CD4-positive, alpha-beta memory T cell (primary cell): Measurements from ENCODE around the gene ASB12. TPM values are rescaled to one million over a fixed set of nuclear protein-coding genes. Genes with fewer than 3 reads are reported as not detected.

Experiments used
- CTCF ChIA-PET: fragments of 350-600 bp; sonication (Branson Sonifier 250); formaldehyde crosslinking; loops from one replicate; lab custom pipeline; 2021; ENCODE audit warnings: inconsistent platforms; ENCODE audit not compliant: partially characterized antibody; lab: Charles Lee
- POLR2A ChIA-PET: fragments of 350-600 bp; sonication (Branson Sonifier 250); formaldehyde crosslinking; loops from one replicate; lab custom pipeline; 2021; ENCODE audit not compliant: partially characterized antibody; lab: Charles Lee
- DNase-seq, 5 donors: peaks; one replicate each; pipeline versions ENCODE4 v3.0.0 to v3.0.0-alpha.2; 2020 to 2022; ENCODE audit warnings: mixed read lengths in 1 of 5
- H3K27ac ChIP-seq: one replicate; pipeline ENCODE4 v1.7.0; 2013; ENCODE audit warnings: low read depth, low read length
- H3K27me3 ChIP-seq: 2 replicates; pipeline ENCODE4 v1.7.0; 2013; ENCODE audit warnings: mild to moderate bottlenecking, low read length, moderate library complexity; ENCODE audit not compliant: insufficient read depth
- H3K36me3 ChIP-seq: 2 replicates; pipeline ENCODE4 v1.7.0; 2013; ENCODE audit warnings: mild to moderate bottlenecking, low read length, moderate library complexity; ENCODE audit not compliant: insufficient read depth
- H3K4me1 ChIP-seq: 2 replicates; pipeline ENCODE4 v1.7.0; 2013; ENCODE audit warnings: mild to moderate bottlenecking, low read length, moderate library complexity; ENCODE audit not compliant: insufficient read depth
- H3K4me3 ChIP-seq, 2 donors: one replicate each; pipeline ENCODE4 v1.7.0; 2013; ENCODE audit warnings: low read length in 2 of 2, mild to moderate bottlenecking in 1 of 2
- H3K9me3 ChIP-seq, 2 donors: one replicate each; pipeline ENCODE4 v1.7.0; 2013; ENCODE audit warnings: low read length in 2 of 2, control low read depth in 1 of 2; ENCODE audit not compliant: control insufficient read depth in 1 of 2
- H3K27ac Mint-ChIP-seq, 7 donors: one replicate each; pipeline ENCODE4 v1.8.0; 2020 to 2021; ENCODE audit warnings: mixed read lengths in 7 of 7, mild to moderate bottlenecking in 6 of 7, inconsistent platforms in 3 of 7, moderate library complexity in 3 of 7
- H3K27me3 Mint-ChIP-seq, 2 donors: one replicate each; pipeline ENCODE4 v1.8.0; 2020 to 2021; ENCODE audit warnings: mixed read lengths in 2 of 2
- H3K36me3 Mint-ChIP-seq, 2 donors: one replicate each; pipeline ENCODE4 v1.8.0; 2020 to 2021; ENCODE audit warnings: mixed read lengths in 2 of 2, inconsistent platforms in 1 of 2, mild to moderate bottlenecking in 1 of 2
- H3K4me1 Mint-ChIP-seq, 4 donors: one replicate each; pipeline ENCODE4 v1.8.0; 2020 to 2021; ENCODE audit warnings: mixed read lengths in 4 of 4, mild to moderate bottlenecking in 1 of 4
- H3K4me3 Mint-ChIP-seq, 8 donors: one replicate each; pipeline ENCODE4 v1.8.0; 2020 to 2021; ENCODE audit warnings: mixed read lengths in 8 of 8, mild to moderate bottlenecking in 7 of 8, moderate library complexity in 6 of 8, inconsistent platforms in 3 of 8
- H3K9me3 Mint-ChIP-seq, 8 donors: one replicate each; pipeline ENCODE4 v1.8.0; 2020 to 2021; ENCODE audit warnings: mixed read lengths in 8 of 8, mild to moderate bottlenecking in 5 of 8, inconsistent platforms in 3 of 8, moderate library complexity in 1 of 8
- intact Hi-C: fragments of 100-400 bp; cut with micrococcal nuclease; formaldehyde crosslinking; loops from one replicate; pipeline ENCODE4 v1.15.1; 2023
- polyA plus RNA-seq, 2 donors: library from polyadenylated mRNA; unstranded; fragments of 300-500 nt; fragmentation: Illumina TruSeq; gene quantifications; one replicate each; pipeline ENCODE4 v1.2.3, GENCODE V29; 2021
- total RNA-seq, 2 experiments: library from RNA; stranded (reverse); gene quantifications; one replicate each; pipeline ENCODE4 v1.2.3, GENCODE V29; 2021

Gene ASB12
- total and polyA plus RNA-seq, 4 experiments from 2014 or later = 0.45 TPM; not detected in 3

- Histone ChIP-seq H3K9me3 (no peaks in the 10 kb centered on the region), H3K4me1 (peaks cover 15% of the 10 kb centered on the region), H3K27me3 (no peaks in the 10 kb centered on the region), H3K4me3 (peak overlapping the region; percentile 42 to 83), H3K27ac (peak overlapping the region; percentile 79), H3K36me3 (no peaks in the 10 kb centered on the region)
- ChIA-PET CTCF (interaction anchor here (1.2 kb wide), 1 partner anchor 451 kb away, joined by 3 read pairs; no protein-coding TSS in a partner anchor), POLR2A (interaction anchor here (1.3 to 2.8 kb wide), 4 partner anchors 189 to 829 kb away, joined by 5 to 15 read pairs (median 8); partner anchors contain the start of genes MTMR8, ZC3H12B and ZC4H2)
- intact Hi-C loops = loop anchor here (1.0 to 10.0 kb wide), 4 partner anchors 451 to 1329 kb away; partner anchors contain the start of genes LAS1L, SPIN4 and ZC4H2
- no peaks in the 10 kb centered on the region for H3K36me3 Mint-ChIP-seq
- peak overlapping the region; percentile 91 to 97 (median 93) for H3K4me3 Mint-ChIP-seq
- H3K27me3 Mint-ChIP-seq = no peaks in the 10 kb centered on the region
- peaks cover 6 to 25% (median 16%) of the 10 kb centered on the region in 4 donors for H3K4me1 Mint-ChIP-seq
- no peaks in the 10 kb centered on the region for H3K9me3 Mint-ChIP-seq
- peak overlapping the region; percentile 90 to 96 (median 93) for H3K27ac Mint-ChIP-seq
- DNase-seq = peak; percentile 85 to 91 (median 87)
Measured at GRCh38 chrX:64205735-64206501, 24.5 kb downstream of the ASB12 start.

GRCh38 chrX:64205441-64205734 lies 25.0 kb downstream of the ASB12 start, which contains the start of gene AMER1:
Gene AMER1 (minus strand): TSS chrX:64205708. CDS start chrX:64193286, 12,422 bp downstream.
- DNase-seq = no peak
- peak within 1 kb of the TSS; percentile 42 to 83 for H3K4me3 ChIP-seq
- Mint-ChIP-seq H3K4me3 (peak within 1 kb of the TSS; percentile 91 to 97 (median 93)), H3K4me1 (peaks cover 6 to 25% (median 16%) of the 10 kb centered on the region in 4 donors), H3K9me3 (no peaks in the 10 kb centered on the region), H3K36me3 (no peaks in the 10 kb centered on the region), H3K27me3 (no peaks in the 10 kb centered on the region), H3K27ac (peak within 1 kb of the TSS; percentile 90 to 96 (median 93))
- H3K4me1 ChIP-seq = peaks cover 15% of the 10 kb centered on the region
- intact Hi-C loops = loop anchor here (1.0 to 10.0 kb wide), 4 partner anchors 450 to 1329 kb away; partner anchors contain the start of genes LAS1L, SPIN4 and ZC4H2
- H3K9me3 ChIP-seq = no peaks in the 10 kb centered on the region
- H3K36me3 ChIP-seq = no peaks in the 10 kb centered on the region
- ChIA-PET CTCF (interaction anchor here (1.2 kb wide), 1 partner anchor 450 kb away, joined by 3 read pairs; no protein-coding TSS in a partner anchor), POLR2A (interaction anchor here (0.9 to 2.8 kb wide), 4 partner anchors 190 to 830 kb away, joined by 3 to 15 read pairs (median 8); partner anchors contain the start of genes MTMR8 and ZC3H12B)
- peak within 1 kb of the TSS; percentile 79 for H3K27ac ChIP-seq
- H3K27me3 ChIP-seq = no peaks in the 10 kb centered on the region

- CTCF ChIA-PET = no interaction called here
- Histone ChIP-seq H3K9me3 (no peaks in the 10 kb centered on the region), H3K4me1 (peaks cover 15% of the 10 kb centered on the region), H3K36me3 (no peaks in the 10 kb centered on the region), H3K4me3 (peak overlapping the region in 1 of 2 donors; percentile 83), H3K27me3 (no peaks in the 10 kb centered on the region), H3K27ac (peak overlapping the region; percentile 79)
- H3K27ac Mint-ChIP-seq = peak overlapping the region in 3 of 7 donors; percentile 52 to 69 (median 59)
- H3K9me3 Mint-ChIP-seq = no peaks in the 10 kb centered on the region
- peaks cover 8 to 25% (median 16%) of the 10 kb centered on the region in 4 donors for H3K4me1 Mint-ChIP-seq
- no peaks in the 10 kb centered on the region for H3K36me3 Mint-ChIP-seq
- intact Hi-C loops = loop anchor here (1.0 to 10.0 kb wide), 4 partner anchors 450 to 1330 kb away; partner anchors contain the start of genes LAS1L, SPIN4 and ZC4H2
- POLR2A ChIA-PET = interaction anchor here (0.9 to 2.8 kb wide), 3 partner anchors 190 to 830 kb away, joined by 3 to 15 read pairs (median 10); partner anchors contain the start of genes MTMR8 and ZC3H12B
- DNase-seq = peak in 3 of 5 donors; percentile 3 to 49 (median 22)
- no peaks in the 10 kb centered on the region for H3K27me3 Mint-ChIP-seq
- H3K4me3 Mint-ChIP-seq = peak overlapping the region; percentile 77 to 94 (median 88)
Measured at GRCh38 chrX:64204701-64205440, 25.5 kb downstream of the ASB12 start.

- Mint-ChIP-seq H3K4me3 (peak overlapping the region; percentile 71 to 85 (median 78)), H3K9me3 (no peaks in the 10 kb centered on the region), H3K27me3 (no peaks in the 10 kb centered on the region), H3K4me1 (peaks cover 9 to 25% (median 18%) of the 10 kb centered on the region in 4 donors), H3K36me3 (no peaks in the 10 kb centered on the region), H3K27ac (peak overlapping the region in 3 of 7 donors; percentile 52 to 69 (median 59))
- POLR2A ChIA-PET = interaction anchor here (0.9 to 2.8 kb wide), 3 partner anchors 191 to 454 kb away, joined by 3 to 15 read pairs (median 3); partner anchors contain the start of gene MTMR8
- H3K36me3 ChIP-seq = no peaks in the 10 kb centered on the region
- no peaks in the 10 kb centered on the region for H3K9me3 ChIP-seq
- CTCF ChIA-PET = no interaction called here
- H3K4me3 ChIP-seq = no peak overlapping the region
- intact Hi-C loops = loop anchor here (2.0 to 10.0 kb wide), 3 partner anchors 771 to 1331 kb away; partner anchors contain the start of genes LAS1L, SPIN4 and ZC4H2
- H3K4me1 ChIP-seq = peaks cover 15% of the 10 kb centered on the region
- no peak overlapping the region for H3K27ac ChIP-seq
- no peaks in the 10 kb centered on the region for H3K27me3 ChIP-seq
- no peak for DNase-seq
Measured at GRCh38 chrX:64204252-64204651, 26.2 kb downstream of the ASB12 start.

GRCh38 chrX:64202808-64203325 lies 27.5 kb downstream of the ASB12 start:
- Histone ChIP-seq H3K27me3 (no peaks in the 10 kb centered on the region), H3K4me1 (peaks cover 15% of the 10 kb centered on the region), H3K36me3 (no peaks in the 10 kb centered on the region), H3K27ac (no peak overlapping the region), H3K9me3 (no peaks in the 10 kb centered on the region), H3K4me3 (no peak overlapping the region)
- Mint-ChIP-seq H3K27ac (peak overlapping the region in 2 of 7 donors; percentile 64 to 69), H3K27me3 (no peaks in the 10 kb centered on the region), H3K36me3 (no peaks in the 10 kb centered on the region), H3K4me3 (peak overlapping the region in 1 of 8 donors; percentile 47), H3K4me1 (peaks cover 13 to 25% (median 19%) of the 10 kb centered on the region in 4 donors), H3K9me3 (no peaks in the 10 kb centered on the region)
- intact Hi-C loops = loop anchor here (10.0 kb wide), 1 partner anchor 772 kb away; the partner anchor contains the start of gene ZC4H2
- DNase-seq = no peak
- POLR2A ChIA-PET = no interaction called here
- CTCF ChIA-PET = no interaction called here

GRCh38 chrX:64198036-64198435 lies 32.4 kb downstream of the ASB12 start:
- no peaks in the 10 kb centered on the region for H3K9me3 Mint-ChIP-seq
- CTCF ChIA-PET = no interaction called here
- no peaks in the 10 kb centered on the region for H3K27me3 ChIP-seq
- H3K4me1 ChIP-seq = no peaks in the 10 kb centered on the region
- no peak for DNase-seq
- H3K4me1 Mint-ChIP-seq = peaks cover 5 to 13% (median 8%) of the 10 kb centered on the region in 4 donors
- H3K36me3 Mint-ChIP-seq = peaks cover 0 to 1% of the 10 kb centered on the region in 2 donors
- H3K4me3 ChIP-seq = no peak overlapping the region
- H3K27ac ChIP-seq = no peak overlapping the region
- intact Hi-C loops = no loop called here
- H3K36me3 ChIP-seq = no peaks in the 10 kb centered on the region
- POLR2A ChIA-PET = no interaction called here
- no peaks in the 10 kb centered on the region for H3K9me3 ChIP-seq
- no peak overlapping the region for H3K27ac Mint-ChIP-seq
- no peak overlapping the region for H3K4me3 Mint-ChIP-seq
- no peaks in the 10 kb centered on the region for H3K27me3 Mint-ChIP-seq
